DND-41 (cell line): ENCODE measurements around the gene KCND3.

Experiments used
- ATAC-seq: fragments of 200-7000 bp; cut with Tn5 transposase; 3 replicates; pipeline ENCODE4 v1.9.1; 2021; ENCODE audit warnings: low read depth; ENCODE audit not compliant: insufficient read depth
- DNase-seq: peaks from one replicate; pipeline ENCODE4 v3.0.0-alpha.2; 2020
- H2AFZ ChIP-seq: 2 replicates; pipeline ENCODE4 v1.6.0; 2012; ENCODE audit warnings: low read depth, low read length
- H3K27ac ChIP-seq: 2 replicates; pipeline ENCODE4 v1.5.1; 2012; ENCODE audit warnings: low read length, inconsistent platforms
- H3K27me3 ChIP-seq: fragments of 200-600 bp; sonication (generic); 2 replicates; pipeline ENCODE4 v1.6.0; 2012; ENCODE audit warnings: low read length, mild to moderate bottlenecking, inconsistent platforms; ENCODE audit not compliant: insufficient read depth, poor library complexity
- H3K36me3 ChIP-seq: 2 replicates; pipeline ENCODE4 v1.5.1; 2012; ENCODE audit warnings: low read length, inconsistent platforms; ENCODE audit not compliant: insufficient read depth
- H3K4me1 ChIP-seq: 2 replicates; pipeline ENCODE4 v1.5.1; 2012; ENCODE audit warnings: mild to moderate bottlenecking, low read length; ENCODE audit not compliant: insufficient read depth
- H3K4me2 ChIP-seq: 2 replicates; pipeline ENCODE4 v1.6.0; 2012; ENCODE audit warnings: mild to moderate bottlenecking, moderate library complexity, low read length, inconsistent platforms; ENCODE audit not compliant: insufficient read depth
- H3K4me3 ChIP-seq, 2 experiments: fragments of 200-600 bp in 1 of 2; shearing (Covaris generic) in 1 of 2; 2 replicates each; pipeline ENCODE4 v1.5.1; 2012 to 2016; ENCODE audit warnings: inconsistent platforms in 2 of 2, low read length in 2 of 2, mild to moderate bottlenecking in 2 of 2, low read depth in 1 of 2, moderate library complexity in 1 of 2
- H3K79me2 ChIP-seq: 2 replicates; pipeline ENCODE4 v1.6.0; 2012; ENCODE audit warnings: low read length, inconsistent platforms; ENCODE audit not compliant: insufficient read depth
- H3K9ac ChIP-seq: 2 replicates; pipeline ENCODE4 v1.6.0; 2012; ENCODE audit warnings: low read depth, mild to moderate bottlenecking, inconsistent platforms, low read length, moderate library complexity
- H3K9me3 ChIP-seq: 2 replicates; pipeline ENCODE4 v1.5.1; 2012; ENCODE audit warnings: low read length, moderate library complexity, mild to moderate bottlenecking, inconsistent platforms; ENCODE audit not compliant: insufficient read depth, severe bottlenecking
- H4K20me1 ChIP-seq: 2 replicates; pipeline ENCODE4 v1.6.0; 2012; ENCODE audit warnings: low read length; ENCODE audit not compliant: insufficient read depth
- CTCF ChIP-seq: IDR thresholded peaks from 2 replicates; pipeline ENCODE4 v1.5.1; 2012; ENCODE audit warnings: borderline replicate concordance, low read length, moderate library complexity, mild to moderate bottlenecking; ENCODE audit not compliant: poor library complexity, severe bottlenecking; ENCODE audit errors: extremely low read depth
- EZH2 ChIP-seq: IDR thresholded peaks from 3 replicates; pipeline ENCODE4 v1.6.1; 2012; ENCODE audit warnings: borderline replicate concordance, low read depth, mild to moderate bottlenecking, moderate library complexity, low read length, inconsistent platforms; ENCODE audit not compliant: severe bottlenecking

KCND3 gene

GRCh38 chr1:111963985-111964738 lies 25.3 kb downstream of the KCND3 start:
- Histone ChIP-seq H3K4me2 (no peak overlapping the region), H4K20me1 (no peaks in the 10 kb centered on the region), H3K79me2 (no peaks in the 10 kb centered on the region), H3K27ac (no peak overlapping the region), H3K9ac (no peak overlapping the region), H2AFZ (no peak overlapping the region), H3K4me1 (no peaks in the 10 kb centered on the region), H3K9me3 (no peaks in the 10 kb centered on the region), H3K4me3 (no peak overlapping the region), H3K36me3 (no peaks in the 10 kb centered on the region), H3K27me3 (peaks cover 59% of the 10 kb centered on the region)
- ATAC-seq, result no peak
- no peak for DNase-seq
- TF ChIP-seq EZH2 (no peak), CTCF (no peak)

DNA sequence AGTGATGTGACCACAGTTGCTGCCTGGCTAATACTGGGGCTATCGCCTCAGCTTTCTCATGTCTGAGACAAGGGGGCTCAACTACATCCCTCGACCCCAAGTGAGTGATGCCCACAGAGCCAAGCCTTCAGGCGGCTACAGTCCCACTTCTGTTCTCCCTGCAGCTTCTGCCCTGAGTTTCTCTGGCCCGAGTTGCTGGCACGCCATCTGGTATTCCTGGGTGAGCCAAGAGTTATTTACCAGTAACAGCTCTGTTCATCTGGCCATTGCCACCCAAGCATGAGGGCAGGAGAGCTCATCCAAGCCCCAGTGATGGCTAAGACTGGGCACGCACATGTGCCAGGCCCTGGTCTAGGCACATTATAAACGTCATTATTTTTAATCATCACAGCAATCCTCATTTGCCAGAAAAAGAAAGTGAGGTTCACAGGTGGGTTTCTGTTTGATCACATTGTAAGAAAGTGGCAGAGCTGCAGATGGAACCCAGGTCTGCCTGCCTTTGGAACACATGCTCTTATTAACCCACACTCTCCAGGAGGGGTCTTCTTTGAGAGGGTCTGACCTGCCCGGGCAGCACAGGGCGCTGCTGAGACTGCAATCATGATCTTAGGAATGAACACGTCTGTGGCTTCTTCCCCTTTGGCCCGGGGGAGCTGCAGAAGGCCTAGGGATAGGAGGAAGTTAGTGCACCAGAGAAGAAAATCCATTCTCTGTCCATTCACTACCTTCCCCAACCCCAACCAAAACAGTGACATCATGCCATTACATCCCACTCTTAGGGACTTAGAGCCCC lies 27.5 kb downstream of the KCND3 start:
- H3K9ac ChIP-seq, result no peak overlapping the region
- no peak overlapping the region for H3K4me2 ChIP-seq
- no peak overlapping the region for H3K4me3 ChIP-seq
- peaks cover 46% of the 10 kb centered on the region for H3K27me3 ChIP-seq
- no peak for ATAC-seq
- H3K79me2 ChIP-seq, result no peaks in the 10 kb centered on the region
- H2AFZ ChIP-seq, result no peak overlapping the region
- H3K27ac ChIP-seq, result no peak overlapping the region
- H3K9me3 ChIP-seq, result no peaks in the 10 kb centered on the region
- no peaks in the 10 kb centered on the region for H3K4me1 ChIP-seq
- no peak for DNase-seq
- TF ChIP-seq CTCF, result no peak
- no peak for TF ChIP-seq EZH2
- H4K20me1 ChIP-seq, result no peaks in the 10 kb centered on the region
- H3K36me3 ChIP-seq, result no peaks in the 10 kb centered on the region

GRCh38 chr1:111961016-111961415 lies 28.5 kb downstream of the KCND3 start:
- H3K4me1 ChIP-seq, result no peaks in the 10 kb centered on the region
- no peaks in the 10 kb centered on the region for H3K9me3 ChIP-seq
- H3K4me3 ChIP-seq, result no peak overlapping the region
- H3K4me2 ChIP-seq, result no peak overlapping the region
- no peak for DNase-seq
- no peak for ATAC-seq
- H3K27me3 ChIP-seq, result peaks cover 43% of the 10 kb centered on the region
- H3K9ac ChIP-seq, result no peak overlapping the region
- H3K79me2 ChIP-seq, result no peaks in the 10 kb centered on the region
- no peak overlapping the region for H3K27ac ChIP-seq
- no peaks in the 10 kb centered on the region for H3K36me3 ChIP-seq
- TF ChIP-seq EZH2 (no peak), CTCF (no peak)
- no peaks in the 10 kb centered on the region for H4K20me1 ChIP-seq
- H2AFZ ChIP-seq, result no peak overlapping the region
